Keratinocyte (primary cell): ENCODE data around the gene CLEC16A. TPM values are rescaled to one million over a fixed set of nuclear protein-coding genes. Genes with fewer than 3 reads are reported as not detected.

Experiments used
- DNase-seq: peaks from one replicate; pipeline ENCODE4 v3.0.0-alpha.2; 2011; ENCODE audit warnings: low read depth, missing footprints, low spot score
- FAIRE-seq: peaks from 2 replicates; lab custom pipeline; 2011; peaks lifted over from hg19 to GRCh38; lab: Jason Lieb, UNC
- H2AFZ ChIP-seq: 2 replicates; pipeline ENCODE4 v1.6.0; 2012; ENCODE audit warnings: low read length, control low read depth, inconsistent platforms; ENCODE audit not compliant: control insufficient read depth
- H3K27ac ChIP-seq: 2 replicates; pipeline ENCODE4 v1.5.1; 2011; ENCODE audit warnings: low read length; ENCODE audit not compliant: control insufficient read depth, insufficient read depth
- H3K27me3 ChIP-seq: 3 replicates; pipeline ENCODE4 v1.6.0; 2011; ENCODE audit warnings: low read length; ENCODE audit not compliant: control insufficient read depth, insufficient read depth; ENCODE audit errors: extremely low read depth
- H3K36me3 ChIP-seq, 2 experiments: 2 replicates in 1 of 2; 3 replicates in 1 of 2; pipeline ENCODE4 v1.5.1; 2011; ENCODE audit warnings: low read length in 2 of 2, mild to moderate bottlenecking in 1 of 2; ENCODE audit not compliant: control insufficient read depth in 2 of 2, insufficient read depth in 2 of 2; ENCODE audit errors: extremely low read depth in 1 of 2
- H3K4me1 ChIP-seq: 3 replicates; pipeline ENCODE4 v1.5.1; 2011; ENCODE audit warnings: low read length; ENCODE audit not compliant: control insufficient read depth, insufficient read depth; ENCODE audit errors: extremely low read depth
- H3K4me2 ChIP-seq: 3 replicates; pipeline ENCODE4 v1.6.0; 2011; ENCODE audit warnings: low read depth, low read length; ENCODE audit not compliant: control insufficient read depth, insufficient read depth; ENCODE audit errors: extremely low read depth
- H3K4me3 ChIP-seq, 3 experiments: fragments of 200-600 bp in 1 of 3; sonication (generic) in 1 of 3; 2 replicates in 2 of 3; 3 replicates in 1 of 3; pipeline ENCODE4 v1.5.1; 2011 to 2016; ENCODE audit warnings: low read length in 3 of 3, mild to moderate bottlenecking in 3 of 3, control low read depth in 2 of 3, inconsistent platforms in 1 of 3, low read depth in 1 of 3, mixed read lengths in 1 of 3, mixed run types in 1 of 3, moderate library complexity in 1 of 3; ENCODE audit not compliant: control insufficient read depth in 2 of 3, insufficient read depth in 2 of 3; ENCODE audit errors: extremely low read depth in 1 of 3
- H3K79me2 ChIP-seq: 2 replicates; pipeline ENCODE4 v1.6.0; 2012; ENCODE audit warnings: low read length; ENCODE audit not compliant: control insufficient read depth, insufficient read depth
- H3K9ac ChIP-seq: 3 replicates; pipeline ENCODE4 v1.6.0; 2011; ENCODE audit warnings: low read length; ENCODE audit not compliant: control insufficient read depth, insufficient read depth; ENCODE audit errors: extremely low read depth
- H3K9me1 ChIP-seq: 3 replicates; pipeline ENCODE4 v1.6.0; 2011; ENCODE audit warnings: low read length; ENCODE audit not compliant: control insufficient read depth, insufficient read depth; ENCODE audit errors: extremely low read depth
- H3K9me3 ChIP-seq: 2 replicates; pipeline ENCODE4 v1.5.1; 2012; ENCODE audit warnings: low read depth, low read length; ENCODE audit not compliant: control insufficient read depth
- H4K20me1 ChIP-seq: 3 replicates; pipeline ENCODE4 v1.6.0; 2011; ENCODE audit warnings: low read length; ENCODE audit not compliant: control insufficient read depth, insufficient read depth; ENCODE audit errors: extremely low read depth
- EZH2 ChIP-seq: IDR thresholded peaks from one replicate; pipeline ENCODE4 v1.6.1; 2012; ENCODE audit warnings: inconsistent platforms, mild to moderate bottlenecking, low read length, moderate library complexity
- dilution Hi-C: fragments of 300-500 bp; cut with MboI; formaldehyde crosslinking; loops from one replicate; pipeline ENCODE4 v1.7.0; 2020; ENCODE audit warnings: low sequenced_read_pairs; ENCODE audit not compliant: extremely low pct_ligation_motif_present
- polyA plus RNA-seq, 5 experiments: library from polyadenylated mRNA; depleted of rRNA in 3 of 5; stranded (reverse) in 3 of 5; stranded (forward) in 1 of 5; unstranded in 1 of 5; fragments of >200 nt; gene quantifications; 1 replicate in 1 of 5; 2 replicates in 3 of 5; 3 replicates in 1 of 5; pipeline versions ENCODE4 v1.2.1 to v1.2.3, GENCODE V29; 2011 to 2012; ENCODE audit warnings: missing spikeins in 2 of 5, low read depth in 1 of 5, low replicate concordance in 1 of 5
- TF ChIP-seq, protein P1 (sequence below), 3 experiments: IDR thresholded peaks in 1 of 3; conservative IDR thresholded peaks in 1 of 3; optimal IDR thresholded peaks in 1 of 3; 2 replicates in 2 of 3; 3 replicates in 1 of 3; pipeline versions ENCODE3 to v1.5.1; 2011; ENCODE audit warnings: low read length in 3 of 3, mild to moderate bottlenecking in 3 of 3, moderate library complexity in 2 of 3, control low read depth in 1 of 3, inconsistent platforms in 1 of 3; ENCODE audit not compliant: insufficient read depth in 2 of 3; ENCODE audit errors: extremely low read depth in 1 of 3

The CLEC16A gene
- polyA plus RNA-seq, 1 donor (not counting 4 experiments of a cell fraction or from before 2014, with no cell fraction given): 9.5 TPM

GRCh38 chr16:11126399-11127054 is 182.2 kb downstream of the CLEC16A start:
- DNase-seq (no peak), FAIRE-seq (no peak)
- Histone ChIP-seq H3K79me2 (no peaks in the 10 kb centered on the region), H3K27me3 (no peaks in the 10 kb centered on the region), H3K4me2 (no peak overlapping the region), H2AFZ (no peak overlapping the region), H3K4me3 (no peak overlapping the region), H3K27ac (no peak overlapping the region), H3K9me3 (no peaks in the 10 kb centered on the region), H4K20me1 (no peaks in the 10 kb centered on the region), H3K9me1 (no peaks in the 10 kb centered on the region), H3K4me1 (no peaks in the 10 kb centered on the region), H3K9ac (no peak overlapping the region), H3K36me3 (peaks cover 0 to 14% of the 10 kb centered on the region in 2 experiments)
- dilution Hi-C loops: no loop called here
- no peak for TF ChIP-seq EZH2

DNA sequence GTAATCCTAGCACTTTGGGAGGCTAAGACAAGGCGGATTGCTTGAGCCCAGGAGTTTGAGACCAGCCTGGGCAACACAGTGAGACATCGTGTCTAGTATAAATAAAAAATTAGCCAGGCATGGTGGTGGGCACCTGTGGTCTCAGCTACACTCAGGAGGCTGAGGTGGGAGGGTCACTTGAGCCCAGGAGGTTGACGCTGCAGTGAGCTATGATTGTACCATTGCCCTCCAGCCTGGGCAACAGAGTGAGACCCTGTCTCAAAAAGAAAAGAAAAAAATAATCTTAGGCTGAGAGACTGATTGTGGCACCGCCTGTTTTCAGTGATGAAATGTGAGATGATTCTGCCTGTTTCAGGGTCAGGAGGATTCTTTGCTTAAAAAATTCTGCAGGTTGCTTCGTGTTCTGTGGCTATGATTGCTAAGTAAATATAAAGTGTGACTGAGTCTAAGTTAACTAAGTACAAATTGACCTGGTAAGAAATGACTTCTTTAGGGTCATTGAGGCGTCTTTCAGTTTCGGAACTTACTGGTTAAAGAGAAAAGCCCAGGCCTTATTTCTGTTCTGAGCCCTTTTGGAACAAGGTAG is 183.3 kb downstream of the CLEC16A start:
- no peak overlapping the region for H3K9ac ChIP-seq
- no peak overlapping the region for H3K4me3 ChIP-seq
- H3K9me3 ChIP-seq: no peaks in the 10 kb centered on the region
- FAIRE-seq (no peak), DNase-seq (no peak)
- H3K79me2 ChIP-seq: no peaks in the 10 kb centered on the region
- H3K27ac ChIP-seq: no peak overlapping the region
- no peaks in the 10 kb centered on the region for H4K20me1 ChIP-seq
- no peak for TF ChIP-seq EZH2
- TF ChIP-seq, protein P1, sequence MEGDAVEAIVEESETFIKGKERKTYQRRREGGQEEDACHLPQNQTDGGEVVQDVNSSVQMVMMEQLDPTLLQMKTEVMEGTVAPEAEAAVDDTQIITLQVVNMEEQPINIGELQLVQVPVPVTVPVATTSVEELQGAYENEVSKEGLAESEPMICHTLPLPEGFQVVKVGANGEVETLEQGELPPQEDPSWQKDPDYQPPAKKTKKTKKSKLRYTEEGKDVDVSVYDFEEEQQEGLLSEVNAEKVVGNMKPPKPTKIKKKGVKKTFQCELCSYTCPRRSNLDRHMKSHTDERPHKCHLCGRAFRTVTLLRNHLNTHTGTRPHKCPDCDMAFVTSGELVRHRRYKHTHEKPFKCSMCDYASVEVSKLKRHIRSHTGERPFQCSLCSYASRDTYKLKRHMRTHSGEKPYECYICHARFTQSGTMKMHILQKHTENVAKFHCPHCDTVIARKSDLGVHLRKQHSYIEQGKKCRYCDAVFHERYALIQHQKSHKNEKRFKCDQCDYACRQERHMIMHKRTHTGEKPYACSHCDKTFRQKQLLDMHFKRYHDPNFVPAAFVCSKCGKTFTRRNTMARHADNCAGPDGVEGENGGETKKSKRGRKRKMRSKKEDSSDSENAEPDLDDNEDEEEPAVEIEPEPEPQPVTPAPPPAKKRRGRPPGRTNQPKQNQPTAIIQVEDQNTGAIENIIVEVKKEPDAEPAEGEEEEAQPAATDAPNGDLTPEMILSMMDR (optimal IDR thresholded peaks at IDR 0.05 in 1 of 3, IDR thresholded peaks at IDR 0.05 in 1 of 3, conservative IDR thresholded peaks at IDR 0.05 in 1 of 3; ENCODE audit: extremely low read depth in 1 of 3, insufficient read depth in 2 of 3, low read length in 3 of 3): no peak
- peaks cover 0 to 10% of the 10 kb centered on the region in 2 experiments for H3K36me3 ChIP-seq
- H3K27me3 ChIP-seq: no peaks in the 10 kb centered on the region
- H3K4me1 ChIP-seq: peaks cover 4% of the 10 kb centered on the region
- no peak overlapping the region for H2AFZ ChIP-seq
- no peak overlapping the region for H3K4me2 ChIP-seq
- dilution Hi-C loops: no loop called here
- no peaks in the 10 kb centered on the region for H3K9me1 ChIP-seq
